Activated T-cell treated with anti-CD3 and anti-CD28 coated beads for 48 hours (primary cell): ENCODE data around the gene MEAK7.
A peak's percentile ranks its signal among the peaks of the same experiment; 100 is the strongest.

Source experiments
- DNase-seq: peaks from one replicate; pipeline ENCODE4 v3.0.0-alpha.2; 2020; ENCODE audit warnings: low read depth

Gene MEAK7

GRCh38 chr16:84511831-84512230, 7.4 kb upstream of the MEAK7 start:
- DNase-seq = no peak

GRCh38 chr16:84511180-84511800, 6.8 kb upstream of the MEAK7 start:
- DNase-seq = peak; percentile 73

- DNase-seq = no peak
These were observed 4.8 kb upstream of the MEAK7 start for GRCh38 chr16:84509032-84509950.

GRCh38 chr16:84508502-84508901, 4.0 kb upstream of the MEAK7 start:
- DNase-seq = no peak

- peak; percentile 31 for DNase-seq
These were observed 2.8 kb upstream of the MEAK7 start for GRCh38 chr16:84507011-84507982.

- DNase-seq = no peak
These were observed 1.1 kb upstream of the MEAK7 start for GRCh38 chr16:84505249-84506187.

- DNase-seq = no peak
These were observed 586 bp downstream of the MEAK7 start for GRCh38 chr16:84503751-84504395.

GRCh38 chr16:84502581-84502980, 1.9 kb downstream of the MEAK7 start:
- DNase-seq = no peak

- DNase-seq = no peak
These were observed 2.4 kb downstream of the MEAK7 start for GRCh38 chr16:84502075-84502474.

- no peak for DNase-seq
These were observed 3.3 kb downstream of the MEAK7 start for GRCh38 chr16:84501077-84501735.

GRCh38 chr16:84500531-84500930, 3.9 kb downstream of the MEAK7 start:
- no peak for DNase-seq

GRCh38 chr16:84499638-84500037, 4.8 kb downstream of the MEAK7 start:
- no peak for DNase-seq

- DNase-seq = no peak
These were observed 5.4 kb downstream of the MEAK7 start for GRCh38 chr16:84498859-84499620.

GRCh38 chr16:84498223-84498610, 6.2 kb downstream of the MEAK7 start:
- no peak for DNase-seq

- DNase-seq = no peak
These were observed 6.8 kb downstream of the MEAK7 start for GRCh38 chr16:84497418-84498222.

GRCh38 chr16:84496991-84497390, 7.5 kb downstream of the MEAK7 start:
- DNase-seq = no peak

GRCh38 chr16:84495506-84495905, 9.0 kb downstream of the MEAK7 start:
- no peak for DNase-seq

- no peak for DNase-seq
These were observed 15.3 kb downstream of the MEAK7 start for GRCh38 chr16:84489131-84489530.
